HFFc6 (cell line): ENCODE data around the gene CST4. TPM values are rescaled to one million over a fixed set of nuclear protein-coding genes. Genes with fewer than 3 reads are reported as not detected.

Experiments used
- DNase-seq: peaks from one replicate; pipeline ENCODE4 v3.0.0-alpha.2; 2018
- H3K27ac Mint-ChIP-seq: 2 replicates; pipeline ENCODE4 v1.8.0; 2020; ENCODE audit warnings: mild to moderate bottlenecking, mixed read lengths
- H3K27me3 Mint-ChIP-seq: 2 replicates; pipeline ENCODE4 v1.8.0; 2021; ENCODE audit warnings: mild to moderate bottlenecking, moderate library complexity, mixed read lengths; ENCODE audit not compliant: insufficient read depth
- H3K36me3 Mint-ChIP-seq: 2 replicates; pipeline ENCODE4 v1.8.0; 2021; ENCODE audit warnings: low read depth, mixed read lengths
- H3K4me1 Mint-ChIP-seq: 2 replicates; pipeline ENCODE4 v1.8.0; 2020; ENCODE audit warnings: low read depth, mixed read lengths
- H3K4me3 Mint-ChIP-seq: 2 replicates; pipeline ENCODE4 v1.8.0; 2020; ENCODE audit warnings: mild to moderate bottlenecking, moderate library complexity, mixed read lengths
- H3K9me3 Mint-ChIP-seq: 2 replicates; pipeline ENCODE4 v1.8.0; 2020; ENCODE audit warnings: mild to moderate bottlenecking, mixed read lengths
- total RNA-seq, 6 experiments: library from RNA; stranded (reverse); fragmentation: NEBNext Ultra II Directional; extraction: Animal tissue kit (Norgen Biotek cat#: 25700); gene quantifications; 2 replicates in 1 of 6; 3 replicates in 5 of 6; pipeline ENCODE4 v1.2.3, GENCODE V29; 2021
- TF ChIP-seq, protein P1 (sequence below): fragments of 200-600 bp; sonication (generic); IDR thresholded peaks from 2 replicates; pipeline ENCODE4 v1.5.0; 2021; ENCODE audit warnings: antibody characterized with exemption, mild to moderate bottlenecking

CST4 gene
- total RNA-seq, 6 experiments from 2014 or later = not detected

DNA sequence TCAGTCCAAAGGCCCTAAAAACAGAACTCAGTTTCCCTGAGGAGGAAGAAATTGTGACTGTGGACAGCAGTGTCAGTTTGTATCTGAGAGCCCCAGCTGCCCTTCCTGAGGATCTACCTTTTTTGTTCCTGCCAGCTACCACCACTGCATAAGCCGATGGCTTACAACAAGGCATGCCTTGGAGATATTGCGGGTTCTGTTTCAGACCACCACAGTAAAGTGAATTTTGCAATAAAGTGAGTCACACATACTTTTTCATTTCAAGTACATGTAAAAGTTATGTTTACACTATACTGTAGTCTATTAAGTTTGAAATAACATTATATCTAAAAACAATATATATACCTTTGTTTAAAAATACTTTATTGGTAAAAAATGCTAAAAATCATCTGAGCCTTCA lies 41.5 kb downstream of the CST4 start:
- H3K36me3 Mint-ChIP-seq = no peaks in the 10 kb centered on the region
- TF ChIP-seq, protein P1, sequence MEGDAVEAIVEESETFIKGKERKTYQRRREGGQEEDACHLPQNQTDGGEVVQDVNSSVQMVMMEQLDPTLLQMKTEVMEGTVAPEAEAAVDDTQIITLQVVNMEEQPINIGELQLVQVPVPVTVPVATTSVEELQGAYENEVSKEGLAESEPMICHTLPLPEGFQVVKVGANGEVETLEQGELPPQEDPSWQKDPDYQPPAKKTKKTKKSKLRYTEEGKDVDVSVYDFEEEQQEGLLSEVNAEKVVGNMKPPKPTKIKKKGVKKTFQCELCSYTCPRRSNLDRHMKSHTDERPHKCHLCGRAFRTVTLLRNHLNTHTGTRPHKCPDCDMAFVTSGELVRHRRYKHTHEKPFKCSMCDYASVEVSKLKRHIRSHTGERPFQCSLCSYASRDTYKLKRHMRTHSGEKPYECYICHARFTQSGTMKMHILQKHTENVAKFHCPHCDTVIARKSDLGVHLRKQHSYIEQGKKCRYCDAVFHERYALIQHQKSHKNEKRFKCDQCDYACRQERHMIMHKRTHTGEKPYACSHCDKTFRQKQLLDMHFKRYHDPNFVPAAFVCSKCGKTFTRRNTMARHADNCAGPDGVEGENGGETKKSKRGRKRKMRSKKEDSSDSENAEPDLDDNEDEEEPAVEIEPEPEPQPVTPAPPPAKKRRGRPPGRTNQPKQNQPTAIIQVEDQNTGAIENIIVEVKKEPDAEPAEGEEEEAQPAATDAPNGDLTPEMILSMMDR = no peak
- no peak for DNase-seq
- H3K4me3 Mint-ChIP-seq = no peak overlapping the region
- peaks cover 17% of the 10 kb centered on the region for H3K4me1 Mint-ChIP-seq
- H3K27ac Mint-ChIP-seq = no peak overlapping the region
- peaks cover 5% of the 10 kb centered on the region for H3K27me3 Mint-ChIP-seq
- H3K9me3 Mint-ChIP-seq = no peaks in the 10 kb centered on the region

DNA sequence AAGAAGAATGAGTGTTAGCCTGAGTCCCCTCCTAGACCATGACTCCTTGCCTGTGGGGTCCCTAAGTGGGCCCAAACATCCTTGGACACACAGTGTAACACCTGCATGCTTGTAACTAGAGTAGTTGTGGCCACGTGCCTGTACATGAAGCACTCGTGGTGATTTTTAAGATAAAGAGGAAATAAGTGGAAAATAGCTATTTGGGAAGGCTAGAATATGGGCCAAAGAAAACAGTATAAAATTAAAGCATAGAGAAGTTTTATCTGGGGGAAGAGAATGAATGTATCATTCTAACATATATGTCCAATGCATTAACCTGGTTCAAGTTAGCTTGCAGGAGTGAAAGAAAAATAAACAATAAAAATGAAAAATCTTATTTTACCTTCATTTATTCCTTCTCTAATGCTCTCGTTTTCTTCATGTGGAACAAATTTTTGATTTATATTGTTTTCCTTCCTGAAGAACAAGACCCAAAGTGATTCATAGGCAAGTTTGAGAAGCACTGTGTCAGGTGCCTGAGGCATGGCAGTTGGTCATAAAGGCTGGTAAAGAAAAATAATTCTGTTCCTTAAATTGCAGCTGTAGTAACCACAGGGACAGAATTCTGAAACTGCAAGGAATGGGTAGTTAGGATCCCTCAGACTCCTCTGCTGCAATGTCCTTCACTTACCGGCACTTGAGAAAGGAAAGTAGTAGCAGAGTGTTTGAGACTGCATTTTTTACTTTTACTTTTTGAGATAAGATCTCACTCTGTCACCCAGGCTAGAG lies 42.5 kb downstream of the CST4 start:
- no peak for DNase-seq
- Mint-ChIP-seq H3K9me3 (no peaks in the 10 kb centered on the region), H3K27ac (no peak overlapping the region), H3K4me1 (peaks cover 22% of the 10 kb centered on the region), H3K4me3 (no peak overlapping the region), H3K27me3 (peaks cover 5% of the 10 kb centered on the region), H3K36me3 (no peaks in the 10 kb centered on the region)
- TF ChIP-seq, protein P1 = no peak

DNA sequence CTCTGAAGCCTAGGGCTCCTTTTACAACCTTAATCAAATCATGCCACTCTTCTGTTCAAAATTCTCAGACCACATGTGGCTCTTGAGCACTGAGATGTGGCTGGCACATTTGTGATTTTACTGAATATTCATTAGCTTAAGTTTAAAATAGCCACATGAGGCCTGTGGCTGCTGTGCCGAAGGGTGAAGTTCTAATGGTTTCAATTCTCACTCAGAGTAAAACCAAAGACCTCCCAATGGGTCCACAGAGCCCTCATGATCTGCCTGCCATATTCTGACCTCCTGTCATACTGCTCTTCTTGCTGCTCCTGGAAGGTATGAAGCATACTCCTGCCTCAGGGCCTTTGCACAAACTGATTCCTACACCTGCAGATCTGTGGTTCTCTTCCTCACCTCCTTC lies 43.3 kb downstream of the CST4 start:
- TF ChIP-seq, protein P1 = no peak
- Mint-ChIP-seq H3K9me3 (no peaks in the 10 kb centered on the region), H3K36me3 (no peaks in the 10 kb centered on the region), H3K27me3 (peaks cover 5% of the 10 kb centered on the region), H3K27ac (no peak overlapping the region), H3K4me1 (peaks cover 22% of the 10 kb centered on the region), H3K4me3 (no peak overlapping the region)
- DNase-seq = no peak

DNA sequence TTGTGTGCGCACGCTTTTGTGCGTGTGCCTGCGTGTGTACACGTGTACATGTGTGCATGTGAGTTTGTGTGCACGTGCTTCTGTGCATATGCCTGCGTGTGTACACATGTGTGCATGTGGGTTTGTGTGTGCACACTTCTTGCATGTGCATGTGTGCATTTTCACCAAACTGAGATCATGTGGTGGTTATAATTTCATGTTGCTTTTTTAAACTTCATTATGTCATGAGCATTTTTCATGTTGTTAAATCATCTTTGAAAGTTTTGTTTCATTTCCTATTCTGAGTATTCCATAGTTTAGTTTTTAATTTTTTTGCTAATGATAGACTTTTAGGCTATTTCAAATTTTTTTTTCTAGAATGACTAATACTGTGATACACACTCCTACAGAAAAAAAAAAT lies 44.7 kb downstream of the CST4 start:
- H3K36me3 Mint-ChIP-seq = no peaks in the 10 kb centered on the region
- TF ChIP-seq, protein P1 = no peak
- no peak overlapping the region for H3K27ac Mint-ChIP-seq
- no peaks in the 10 kb centered on the region for H3K9me3 Mint-ChIP-seq
- peaks cover 4% of the 10 kb centered on the region for H3K27me3 Mint-ChIP-seq
- H3K4me3 Mint-ChIP-seq = no peak overlapping the region
- peaks cover 22% of the 10 kb centered on the region for H3K4me1 Mint-ChIP-seq
- no peak for DNase-seq

DNA sequence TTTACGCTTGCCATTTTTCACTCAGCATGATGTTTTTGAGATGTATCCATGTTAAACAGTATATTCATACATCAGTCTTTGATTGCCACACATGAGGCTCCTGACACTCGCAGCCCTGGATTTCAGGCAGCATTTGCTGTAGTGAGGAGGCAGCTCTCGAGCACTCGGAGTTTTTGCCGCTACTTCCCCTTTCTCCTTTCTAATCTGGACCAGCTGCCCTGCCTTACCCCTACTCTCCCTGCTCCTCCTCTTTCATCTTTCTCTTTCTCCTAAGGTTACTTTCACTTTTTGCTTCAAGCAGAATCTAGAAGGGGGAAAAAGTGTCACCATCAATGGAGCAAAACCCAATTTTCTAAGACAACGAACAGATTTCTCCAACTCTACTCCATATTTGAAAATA lies 45.2 kb downstream of the CST4 start:
- H3K4me1 Mint-ChIP-seq = peaks cover 22% of the 10 kb centered on the region

More for the DNA sequence above, 45.2 kb downstream of the CST4 start:
- Mint-ChIP-seq H3K36me3 (no peaks in the 10 kb centered on the region), H3K27me3 (peaks cover 2% of the 10 kb centered on the region), H3K4me3 (no peak overlapping the region), H3K9me3 (no peaks in the 10 kb centered on the region), H3K27ac (no peak overlapping the region)
- no peak for DNase-seq
- TF ChIP-seq, protein P1 = no peak
